HG02885 (cell line): Measurements from ENCODE around the gene PCIF1.
A peak's percentile ranks its signal among the peaks of the same experiment; 100 is the strongest.
"Not testable (repeated sequence)": the region's sequence is repeated elsewhere in the genome, so short reads cannot be mapped to it uniquely, and the experiment has no call there.

ENCODE experiments used
- ATAC-seq: cut with Tn5 transposase; IDR thresholded peaks from one replicate; pipeline ENCODE4 v1.9.1; 2021; ENCODE audit warnings: mild to moderate bottlenecking; ENCODE audit not compliant: unreplicated experiment, poor library complexity

Gene PCIF1

GRCh38 chr20:45920462-45921336 is 13.8 kb upstream of the PCIF1 start:
- no peak for ATAC-seq

- no peak for ATAC-seq
These were observed 12.9 kb upstream of the PCIF1 start for GRCh38 chr20:45921337-45922189.

- ATAC-seq, result no peak
These were observed 9.9 kb upstream of the PCIF1 start for GRCh38 chr20:45924391-45925261.

DNA sequence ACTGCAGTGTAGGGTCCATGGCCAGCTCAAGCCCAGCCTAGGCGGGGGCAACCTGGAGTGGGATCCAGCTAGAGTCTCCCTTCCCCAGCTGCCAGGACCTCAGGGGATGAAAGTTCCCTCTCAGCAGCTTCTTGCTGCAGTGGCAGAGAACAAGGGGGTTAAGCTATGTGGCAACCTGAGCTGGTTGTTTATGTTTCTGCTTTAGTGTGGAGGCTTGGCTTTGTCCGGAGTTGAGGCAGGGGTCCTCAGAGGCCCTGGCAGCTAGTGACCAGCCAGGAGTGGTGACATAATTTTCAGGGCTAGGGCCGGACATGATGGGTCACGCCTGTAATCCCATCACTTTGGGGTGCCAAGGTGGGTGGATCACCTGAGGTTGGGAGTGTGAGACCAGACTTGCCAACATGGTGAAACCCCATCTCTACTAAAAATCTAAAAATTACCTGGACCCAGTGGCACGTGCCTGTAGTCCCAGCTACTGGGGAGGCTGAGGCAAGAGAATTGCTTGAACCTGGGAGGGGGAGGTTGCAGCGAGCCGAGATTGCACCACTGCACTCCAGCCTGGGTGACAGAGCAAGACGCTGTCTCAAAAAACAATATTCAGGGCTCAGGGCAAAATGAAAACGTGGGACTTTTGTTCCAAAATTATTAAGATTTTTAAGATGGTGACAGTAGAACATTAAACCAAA is 8.5 kb upstream of the PCIF1 start:
- ATAC-seq, result no peak

- ATAC-seq, result no peak
These were observed 7.8 kb upstream of the PCIF1 start for GRCh38 chr20:45926731-45927070.

DNA sequence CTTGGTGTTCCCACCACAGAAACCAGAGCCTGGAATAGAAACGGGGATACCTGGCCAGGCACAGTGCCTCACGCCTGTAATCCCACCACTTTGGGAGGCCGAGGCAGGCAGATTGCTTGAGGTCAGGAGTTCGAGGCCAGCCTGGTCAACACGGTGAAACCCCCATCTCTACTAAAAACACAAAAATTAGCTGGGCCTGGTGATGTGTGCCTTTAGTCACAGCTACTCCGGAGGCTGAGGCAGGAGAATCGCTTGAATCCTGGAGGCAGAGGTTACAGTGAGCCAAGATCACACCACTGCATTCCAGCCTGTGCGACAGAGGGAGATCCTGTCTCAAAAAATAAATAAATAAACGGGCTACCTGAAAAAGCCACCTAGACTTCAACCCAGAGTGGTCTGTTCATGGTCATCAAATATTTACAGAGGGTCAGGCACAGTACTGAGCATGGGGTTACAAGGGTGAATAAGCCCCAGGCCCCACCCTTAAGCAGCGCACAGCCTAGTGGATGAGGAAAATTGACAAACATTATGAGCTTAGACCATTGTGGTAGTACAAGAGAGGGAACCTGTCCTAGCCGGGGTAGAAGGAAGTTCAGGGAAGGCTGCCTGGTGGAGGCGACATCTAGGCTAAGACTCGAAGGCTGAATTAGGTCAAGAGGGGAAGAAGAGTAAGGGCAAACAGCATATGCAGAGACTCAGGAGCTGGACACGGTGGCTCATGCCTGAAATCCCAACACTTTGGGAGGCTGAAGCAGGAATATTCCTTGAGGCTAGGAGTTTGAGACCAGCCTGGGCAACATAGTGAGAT is 7.2 kb upstream of the PCIF1 start:
- no peak for ATAC-seq

DNA sequence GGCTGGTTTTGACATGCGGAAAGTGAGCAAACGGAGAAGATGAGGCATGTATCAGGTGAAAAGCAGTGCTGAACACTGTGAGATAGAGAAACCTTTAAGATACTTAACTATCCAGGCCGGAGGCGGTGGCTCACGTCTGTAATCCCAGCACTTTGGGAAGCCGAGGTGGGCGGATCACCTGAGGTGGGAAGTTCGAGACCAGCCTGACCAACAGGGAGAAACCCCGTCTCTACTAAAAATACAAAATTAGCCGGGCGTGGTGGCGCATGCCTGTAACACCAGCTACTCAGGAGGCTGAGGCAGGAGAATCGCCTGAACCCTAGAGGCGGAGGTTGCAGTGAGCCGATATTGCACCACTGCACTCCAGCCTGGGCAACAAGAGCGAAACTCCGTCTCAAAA is 2.8 kb upstream of the PCIF1 start:
- not testable (repeated sequence) for ATAC-seq

DNA sequence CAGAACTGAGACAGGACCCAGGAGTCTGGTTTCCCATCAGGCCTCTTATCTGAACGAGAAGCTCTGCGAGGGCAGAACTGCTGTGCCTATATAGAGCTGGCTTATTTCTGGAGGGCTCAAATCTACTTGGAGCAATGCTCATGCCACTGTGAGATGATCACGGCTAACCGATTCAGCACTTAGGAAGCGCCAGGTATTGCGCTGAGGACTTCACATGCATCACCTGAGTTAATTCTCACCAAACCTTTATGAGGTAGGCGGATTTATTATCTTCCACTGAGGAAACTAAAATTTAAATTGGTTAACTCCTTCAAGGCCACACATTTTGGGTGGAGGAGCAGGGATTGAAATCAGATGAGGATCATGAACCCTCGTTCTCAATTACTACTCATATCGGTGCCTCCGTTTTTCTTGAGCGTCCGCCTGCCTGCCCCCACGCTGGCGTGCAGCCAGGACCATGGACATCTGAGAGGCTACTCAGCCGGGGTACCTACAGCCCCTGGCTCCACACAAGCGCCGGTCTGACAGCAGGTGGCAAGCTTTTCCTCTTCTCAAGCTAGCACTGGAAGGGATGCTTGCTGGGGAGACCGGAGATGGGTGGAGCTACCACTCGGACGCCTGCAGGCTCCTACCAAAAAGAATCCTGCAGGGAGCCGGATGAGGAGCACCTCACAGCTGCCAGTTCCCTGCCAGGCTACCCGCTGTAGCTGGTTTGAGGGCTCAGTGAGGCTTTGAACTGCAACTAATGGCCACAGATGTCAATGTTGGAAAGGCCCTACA is 1.0 kb upstream of the PCIF1 start:
- ATAC-seq, result no peak

- ATAC-seq, result peak; percentile 14
These were observed 367 bp upstream of the PCIF1 start for GRCh38 chr20:45934046-45934585.

DNA sequence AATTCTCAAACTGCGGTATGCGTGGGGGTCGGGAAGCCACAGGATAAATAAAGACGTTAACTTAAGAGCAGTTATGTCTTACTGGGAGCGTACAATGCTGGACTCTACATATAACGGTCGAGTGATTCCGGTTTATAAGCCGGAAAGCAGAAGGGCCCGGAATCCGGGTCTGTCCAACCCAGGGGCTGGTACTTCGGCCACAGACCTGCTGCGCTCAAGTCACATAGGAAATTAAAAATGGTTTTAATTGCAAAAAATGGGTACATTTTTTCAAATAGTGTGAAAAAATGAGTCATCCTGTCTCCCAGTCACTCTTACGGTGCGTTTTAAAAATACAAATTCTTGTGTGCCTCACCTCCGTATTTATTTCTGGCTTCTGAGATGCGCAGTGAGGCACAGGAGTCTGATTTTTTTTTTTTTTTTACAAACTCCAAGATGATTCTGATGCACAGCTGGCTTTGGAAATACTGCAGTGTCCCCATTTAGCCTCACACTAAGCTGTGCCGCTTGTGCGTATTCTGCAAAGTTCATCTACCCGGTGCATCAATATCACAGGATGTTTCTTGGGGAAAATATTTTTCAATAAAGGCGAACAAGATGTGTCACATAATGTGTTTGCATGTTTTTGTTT is 1.0 kb downstream of the PCIF1 start:
- no peak for ATAC-seq

DNA sequence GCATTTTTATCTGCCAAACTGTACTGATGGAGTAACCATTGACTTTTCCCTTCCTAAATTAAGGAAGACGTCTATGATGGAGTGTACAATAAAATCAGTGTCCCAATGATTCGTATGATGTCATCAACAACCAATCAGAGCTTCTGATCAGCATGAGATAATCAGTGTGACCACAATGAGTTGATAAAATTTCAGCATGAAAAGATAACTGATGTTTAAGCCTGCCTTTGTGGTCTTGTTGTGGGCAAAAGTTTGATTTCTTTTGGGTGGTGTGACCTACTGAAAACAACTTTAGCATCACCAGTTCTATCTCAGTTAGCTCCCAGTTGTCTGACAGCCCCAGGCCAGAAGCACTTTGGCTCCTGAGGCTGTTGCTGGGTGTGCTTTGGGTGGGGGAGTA is 3.3 kb downstream of the PCIF1 start:
- ATAC-seq, result no peak

GRCh38 chr20:45938727-45939438 is 4.4 kb downstream of the PCIF1 start:
- ATAC-seq, result no peak

- ATAC-seq, result no peak
These were observed 5.6 kb downstream of the PCIF1 start for GRCh38 chr20:45940053-45940452.

DNA sequence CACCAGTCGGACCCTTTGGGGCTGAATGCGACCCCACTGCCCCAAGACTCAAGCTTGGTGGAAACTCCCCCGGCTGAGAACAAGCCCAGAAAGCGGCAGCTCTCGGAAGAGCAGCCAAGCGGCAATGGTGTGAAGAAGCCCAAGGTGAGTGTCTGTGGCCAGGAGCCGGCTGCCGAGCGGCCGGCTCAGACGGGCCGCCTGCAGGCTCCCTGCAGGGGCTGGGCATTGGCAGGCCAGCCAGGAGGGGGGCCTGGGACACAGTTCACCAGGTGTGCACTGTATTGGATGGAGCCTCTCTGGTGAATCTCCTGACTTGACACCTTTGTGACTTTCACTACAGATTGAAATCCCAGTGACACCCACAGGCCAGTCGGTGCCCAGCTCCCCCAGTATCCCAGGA is 6.0 kb downstream of the PCIF1 start:
- ATAC-seq, result no peak

- ATAC-seq, result no peak
These were observed 9.1 kb downstream of the PCIF1 start for GRCh38 chr20:45943613-45944012.

DNA sequence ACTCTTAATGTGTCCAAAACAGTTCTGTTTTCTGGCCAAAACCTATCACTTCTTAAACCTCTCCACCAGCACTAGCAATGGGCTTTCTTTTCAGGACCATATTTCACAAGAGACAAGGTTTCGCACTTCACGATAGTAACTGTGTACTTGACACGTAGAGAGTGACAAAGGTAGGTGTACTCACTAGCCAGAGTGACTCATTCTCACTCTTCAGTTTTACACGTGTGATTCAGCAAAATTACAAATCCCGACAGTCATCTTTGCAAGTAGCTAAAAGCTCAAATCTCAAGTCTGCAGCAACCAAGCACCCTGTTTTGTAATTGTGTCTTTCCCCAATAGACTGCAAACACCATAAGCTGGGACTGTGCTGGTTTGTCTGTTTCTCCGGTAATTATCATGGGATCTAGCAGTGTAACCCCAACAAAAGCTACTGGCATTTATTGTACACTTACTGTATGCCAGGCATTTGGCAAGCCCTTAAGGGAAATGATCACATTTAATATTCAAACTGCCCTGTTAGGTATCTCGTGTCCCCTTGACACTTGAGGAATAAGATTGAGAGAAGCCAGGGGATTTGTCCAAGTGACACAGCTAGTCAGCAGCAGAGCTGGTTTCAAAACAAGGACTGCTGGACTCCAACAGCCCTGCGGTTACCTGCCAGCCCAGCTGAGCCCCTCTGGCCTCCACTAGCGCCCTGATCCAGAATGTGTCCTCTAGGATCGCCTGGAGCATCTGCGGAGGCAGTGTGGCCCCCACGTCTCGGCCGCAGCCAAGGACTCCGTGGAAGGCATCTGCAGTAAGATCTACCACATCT is 9.9 kb downstream of the PCIF1 start:
- ATAC-seq, result no peak
